OCI-LY7 (cell line): Measurements from ENCODE around the gene AIMP1.

Experiments
- CTCF ChIP-seq: fragments of 200-600 bp; sonication (generic); conservative IDR thresholded peaks from 2 replicates; pipeline ENCODE4 v1.5.1; 2014; ENCODE audit warnings: mild to moderate bottlenecking, antibody characterized with exemption, low read length, moderate library complexity, mixed read lengths
- EZH2phosphoT487 ChIP-seq: fragments of 200-600 bp; sonication (generic); IDR thresholded peaks from 2 replicates; pipeline ENCODE4 v1.6.1; 2018; ENCODE audit warnings: low read depth, borderline replicate concordance, mild to moderate bottlenecking, mixed run types, antibody characterized with exemption, low read length, moderate library complexity, mixed read lengths

- no peak for TF ChIP-seq CTCF
- no peak for TF ChIP-seq EZH2phosphoT487
Observed at GRCh38 chr4:106301393-106302061, 14.8 kb upstream of the AIMP1 start.
